Left lung (tissue), 10 donors: ENCODE results near the gene COX7B. TPM values are rescaled to one million over a fixed set of nuclear protein-coding genes. Genes with fewer than 3 reads are reported as not detected.
"Not testable (repeated sequence)": the region's sequence is repeated elsewhere in the genome, so short reads cannot be mapped to it uniquely, and the experiment has no call there.

Experiments
- ATAC-seq: fragments of 200-7000 bp; cut with Tn5 transposase; one replicate; pipeline ENCODE4 v1.9.1; 2020; ENCODE audit warnings: moderate library complexity
- DNase-seq, 4 donors: peaks; one replicate each; pipeline ENCODE4 v3.0.0-alpha.2; 2013 to 2020
- H3K27ac ChIP-seq, 2 donors: fragments of 200-600 bp; sonication (generic) in 1 of 2; one replicate each; pipeline versions ENCODE4 v1.5.0 to v1.8.0; 2020 to 2021
- H3K27me3 ChIP-seq, 2 donors: fragments of 200-600 bp; sonication (generic) in 1 of 2; one replicate each; pipeline versions ENCODE4 v1.5.0 to v1.8.0; 2020 to 2021
- H3K36me3 ChIP-seq, 2 donors: fragments of 200-600 bp; sonication (generic) in 1 of 2; one replicate each; pipeline versions ENCODE4 v1.5.0 to v1.8.0; 2020 to 2021
- H3K4me1 ChIP-seq, 2 donors: fragments of 200-600 bp; one replicate each; pipeline ENCODE4 v1.8.0; 2021
- H3K4me3 ChIP-seq, 2 donors: fragments of 200-600 bp; sonication (generic) in 1 of 2; one replicate each; pipeline versions ENCODE4 v1.5.0 to v1.8.0; 2020 to 2021; ENCODE audit warnings: mild to moderate bottlenecking in 1 of 2
- H3K9me3 ChIP-seq, 2 donors: fragments of 200-600 bp; sonication (generic) in 1 of 2; one replicate each; pipeline versions ENCODE4 v1.5.0 to v1.8.0; 2020 to 2021
- intact Hi-C, 2 donors: fragments of 100-400 bp; cut with DNase I; formaldehyde crosslinking; loops; one replicate each; pipeline versions ENCODE4 v1.11.2 to v1.14.2; 2022
- polyA plus RNA-seq, 6 donors: library from polyadenylated mRNA; unstranded; fragments of 120-200 nt; gene quantifications; one replicate each; pipeline ENCODE4 v1.2.1, GENCODE V29; 2013; ENCODE audit not compliant: insufficient read length in 6 of 6
- total RNA-seq, 2 donors: library from RNA; stranded (reverse); fragmentation: NEBNext Ultra II Directional; extraction: Animal tissue kit (Norgen Biotek cat#: 25700); gene quantifications; one replicate each; pipeline ENCODE4 v1.2.1, GENCODE V29; 2021
- TF ChIP-seq, protein P1 (sequence below), 2 donors: fragments of 200-600 bp; sonication (generic) in 1 of 2; IDR thresholded peaks; one replicate each; pipeline versions ENCODE4 v1.5.0 to v1.8.0; 2021; ENCODE audit warnings: antibody characterized with exemption in 2 of 2
- donor health status: DM: no; HTN: yes; CAD: no.
- donor health status: DM: no; HTN: no; CAD: no.

COX7B gene
- total and polyA plus RNA-seq, 8 donors, result 151 to 215 (median 183) TPM

DNA sequence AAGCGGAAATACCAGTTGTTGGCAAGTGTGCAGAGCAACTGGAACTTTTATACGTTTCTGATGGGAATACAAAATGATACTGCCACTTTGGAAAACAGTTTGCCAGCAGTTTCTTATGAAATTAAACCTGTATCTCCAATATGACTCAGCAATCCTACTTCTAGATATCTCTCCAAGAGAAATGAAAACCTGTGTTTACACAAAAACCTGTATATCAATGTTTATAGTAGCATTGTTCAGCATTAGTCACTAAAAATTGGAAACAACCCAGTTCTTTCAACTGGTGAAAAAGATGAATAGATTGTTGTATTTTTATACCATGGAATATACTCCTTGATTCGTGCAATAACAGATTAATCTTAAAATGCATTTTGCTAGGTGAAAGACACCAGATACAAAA lies 38.0 kb downstream of the COX7B start:
- Histone ChIP-seq H3K36me3 (no peaks in the 10 kb centered on the region), H3K4me1 (no peaks in the 10 kb centered on the region), H3K27ac (no peak overlapping the region), H3K9me3 (no peaks in the 10 kb centered on the region), H3K4me3 (no peak overlapping the region), H3K27me3 (no peaks in the 10 kb centered on the region)
- DNase-seq, result no peak
- intact Hi-C loops, result no loop called here
- TF ChIP-seq, protein P1, sequence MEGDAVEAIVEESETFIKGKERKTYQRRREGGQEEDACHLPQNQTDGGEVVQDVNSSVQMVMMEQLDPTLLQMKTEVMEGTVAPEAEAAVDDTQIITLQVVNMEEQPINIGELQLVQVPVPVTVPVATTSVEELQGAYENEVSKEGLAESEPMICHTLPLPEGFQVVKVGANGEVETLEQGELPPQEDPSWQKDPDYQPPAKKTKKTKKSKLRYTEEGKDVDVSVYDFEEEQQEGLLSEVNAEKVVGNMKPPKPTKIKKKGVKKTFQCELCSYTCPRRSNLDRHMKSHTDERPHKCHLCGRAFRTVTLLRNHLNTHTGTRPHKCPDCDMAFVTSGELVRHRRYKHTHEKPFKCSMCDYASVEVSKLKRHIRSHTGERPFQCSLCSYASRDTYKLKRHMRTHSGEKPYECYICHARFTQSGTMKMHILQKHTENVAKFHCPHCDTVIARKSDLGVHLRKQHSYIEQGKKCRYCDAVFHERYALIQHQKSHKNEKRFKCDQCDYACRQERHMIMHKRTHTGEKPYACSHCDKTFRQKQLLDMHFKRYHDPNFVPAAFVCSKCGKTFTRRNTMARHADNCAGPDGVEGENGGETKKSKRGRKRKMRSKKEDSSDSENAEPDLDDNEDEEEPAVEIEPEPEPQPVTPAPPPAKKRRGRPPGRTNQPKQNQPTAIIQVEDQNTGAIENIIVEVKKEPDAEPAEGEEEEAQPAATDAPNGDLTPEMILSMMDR (IDR thresholded peaks at IDR 0.05), result no peak
- peak; percentile 25 for ATAC-seq

DNA sequence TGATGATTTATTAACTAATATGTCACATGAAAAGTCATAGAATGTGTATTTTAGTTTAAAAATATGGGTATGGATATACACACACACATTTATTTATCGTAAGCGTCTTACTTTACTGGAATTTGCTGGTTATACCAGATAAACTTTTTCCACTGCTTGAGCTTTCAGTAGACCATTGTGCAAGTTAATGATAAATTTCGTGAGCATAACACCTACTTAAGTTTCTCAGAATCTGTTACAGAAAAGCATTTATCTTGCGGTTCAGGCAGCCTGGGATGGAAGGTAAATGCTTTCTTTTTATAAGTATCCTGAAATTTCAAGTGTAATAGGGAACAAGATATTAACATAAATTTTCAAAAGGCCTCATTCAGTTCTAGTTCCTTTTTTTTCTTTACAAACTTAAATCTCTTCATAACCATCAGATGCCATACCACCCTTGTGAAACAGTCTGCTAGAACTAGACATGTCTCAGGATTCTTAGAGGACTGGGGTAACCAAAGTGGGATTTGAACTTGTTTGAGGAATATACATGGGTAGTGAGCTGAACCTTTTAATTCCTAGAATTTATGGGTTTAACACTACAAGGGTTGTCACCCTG lies 38.9 kb downstream of the COX7B start:
- Histone ChIP-seq H3K4me1 (no peaks in the 10 kb centered on the region), H3K27me3 (no peaks in the 10 kb centered on the region), H3K27ac (peak overlapping the region in 1 of 2 donors; percentile 50), H3K36me3 (no peaks in the 10 kb centered on the region), H3K9me3 (no peaks in the 10 kb centered on the region), H3K4me3 (no peak overlapping the region)
- TF ChIP-seq, protein P1 (IDR thresholded peaks at IDR 0.05), result no peak
- intact Hi-C loops, result no loop called here
- ATAC-seq (no peak), DNase-seq (no peak)

DNA sequence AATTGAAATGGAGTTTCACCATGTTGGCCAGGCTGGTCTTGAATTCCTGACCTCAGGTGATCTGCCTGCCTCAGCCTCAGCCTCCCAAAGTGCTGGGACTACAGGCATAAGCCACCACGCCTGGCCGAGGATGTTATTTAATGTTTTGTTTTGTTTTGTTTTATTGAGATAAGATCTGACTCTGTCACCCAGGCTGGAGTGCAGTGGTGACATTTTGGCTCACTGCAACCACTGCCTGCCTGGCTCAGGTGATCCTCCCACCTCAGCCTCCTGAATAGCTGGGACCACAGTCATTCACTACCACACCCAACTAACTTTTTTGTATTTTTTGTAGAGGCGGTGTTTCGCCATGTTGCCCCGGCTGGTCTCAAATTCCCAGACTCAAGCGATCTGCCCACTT lies 45.8 kb downstream of the COX7B start:
- ATAC-seq, H3K27ac ChIP-seq, DNase-seq, H3K4me3 ChIP-seq, H3K9me3 ChIP-seq, H3K27me3 ChIP-seq, intact Hi-C loops, H3K36me3 ChIP-seq: not testable (repeated sequence)
- H3K4me1 ChIP-seq, result peaks cover 0 to 15% of the 10 kb centered on the region in 2 donors

DNA sequence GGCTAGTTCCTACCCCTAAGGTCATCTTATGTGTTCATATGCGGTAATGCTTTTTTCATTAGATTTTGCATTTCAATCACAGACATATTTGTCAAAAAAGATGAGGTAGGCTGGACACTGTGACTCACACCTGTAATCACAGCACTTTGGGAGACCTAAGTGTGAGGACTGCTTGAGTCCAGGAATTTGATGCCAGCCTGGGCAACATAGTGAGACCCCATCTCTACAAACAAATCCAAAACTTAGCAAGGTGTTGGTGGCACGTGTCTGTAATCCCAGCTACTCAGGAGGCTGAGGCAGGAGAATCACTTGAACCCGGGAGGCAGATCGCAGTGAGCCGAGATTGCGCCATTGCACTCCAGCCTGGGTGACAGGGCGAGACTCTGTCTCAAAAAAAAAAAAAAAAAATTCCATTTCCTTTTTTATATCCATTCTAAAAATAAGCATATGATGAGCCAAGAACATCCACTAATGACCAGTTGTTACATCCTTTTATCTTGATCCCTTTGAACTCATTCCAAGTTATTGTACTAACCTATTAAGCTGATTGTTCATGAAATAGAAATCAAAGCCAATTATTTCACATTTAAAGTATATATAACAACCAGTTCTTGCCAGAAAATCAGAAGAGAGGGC lies 46.8 kb downstream of the COX7B start:
- ATAC-seq (no peak), DNase-seq (peak in 1 of 4 donors; percentile 35)
- Histone ChIP-seq H3K27me3 (no peaks in the 10 kb centered on the region), H3K36me3 (no peaks in the 10 kb centered on the region), H3K27ac (no peak overlapping the region), H3K4me3 (no peak overlapping the region), H3K9me3 (no peaks in the 10 kb centered on the region), H3K4me1 (peaks cover 0 to 15% of the 10 kb centered on the region in 2 donors)
- intact Hi-C loops, result no loop called here
- TF ChIP-seq, protein P1 (IDR thresholded peaks at IDR 0.05), result no peak

DNA sequence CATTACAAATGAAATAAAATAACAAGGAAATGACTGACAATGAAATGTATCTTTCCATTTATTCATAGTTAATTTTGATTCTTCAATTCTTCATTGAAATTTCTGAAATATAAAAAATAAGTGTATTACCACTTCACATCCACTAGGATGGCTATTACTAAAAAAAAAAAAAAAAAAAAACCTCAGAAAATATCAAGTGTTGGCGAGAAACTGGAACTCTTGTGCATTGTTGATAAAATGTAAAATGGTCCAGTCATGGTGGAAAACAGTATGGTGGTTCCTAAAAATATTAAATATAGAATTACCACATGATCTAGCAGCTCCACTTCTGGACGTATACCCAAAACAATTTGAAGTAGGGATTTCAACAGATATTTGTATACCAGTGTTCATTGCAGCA lies 47.3 kb downstream of the COX7B start:
- ATAC-seq, result no peak
- intact Hi-C loops, result no loop called here
- TF ChIP-seq, protein P1 (IDR thresholded peaks at IDR 0.05), result no peak

More for the DNA sequence above, 47.3 kb downstream of the COX7B start:
- Histone ChIP-seq H3K36me3 (no peaks in the 10 kb centered on the region), H3K9me3 (no peaks in the 10 kb centered on the region), H3K4me1 (peaks cover 0 to 15% of the 10 kb centered on the region in 2 donors), H3K27me3 (no peaks in the 10 kb centered on the region), H3K27ac (no peak overlapping the region), H3K4me3 (no peak overlapping the region)
- no peak for DNase-seq
